GM21528 (cell line): ENCODE results near the gene IFIT2.
A peak's percentile ranks its signal among the peaks of the same experiment; 100 is the strongest.
"Not testable (repeated sequence)": the region's sequence is repeated elsewhere in the genome, so short reads cannot be mapped to it uniquely, and the experiment has no call there.

ENCODE experiments used
- ATAC-seq: cut with Tn5 transposase; IDR thresholded peaks from one replicate; pipeline ENCODE4 v1.9.1; 2021; ENCODE audit warnings: mild to moderate bottlenecking, moderate library complexity; ENCODE audit not compliant: unreplicated experiment, low FRiP score

Gene IFIT2

GRCh38 chr10:89278900-89279392 lies 22.9 kb upstream of the IFIT2 start:
- no peak for ATAC-seq

- ATAC-seq, result no peak
Measured at GRCh38 chr10:89279421-89279869, 22.4 kb upstream of the IFIT2 start.

- no peak for ATAC-seq
Measured at GRCh38 chr10:89280508-89280907, 21.3 kb upstream of the IFIT2 start.

- ATAC-seq, result no peak
Measured at GRCh38 chr10:89281606-89282395, 20.0 kb upstream of the IFIT2 start.

- no peak for ATAC-seq
Measured at GRCh38 chr10:89283025-89283935, 18.6 kb upstream of the IFIT2 start.

GRCh38 chr10:89283936-89284475 lies 17.8 kb upstream of the IFIT2 start:
- no peak for ATAC-seq

GRCh38 chr10:89284711-89285110 lies 17.1 kb upstream of the IFIT2 start:
- not testable (repeated sequence) for ATAC-seq

- not testable (repeated sequence) for ATAC-seq
Measured at GRCh38 chr10:89285303-89285702, 16.5 kb upstream of the IFIT2 start.

GRCh38 chr10:89294721-89295239 lies 7.1 kb upstream of the IFIT2 start:
- ATAC-seq, result no peak

- ATAC-seq, result no peak
Measured at GRCh38 chr10:89295597-89295996, 6.2 kb upstream of the IFIT2 start.

GRCh38 chr10:89296220-89296648 lies 5.6 kb upstream of the IFIT2 start:
- ATAC-seq, result no peak

- no peak for ATAC-seq
Measured at GRCh38 chr10:89297356-89297755, 4.5 kb upstream of the IFIT2 start.

- ATAC-seq, result no peak
Measured at GRCh38 chr10:89297791-89298190, 4.1 kb upstream of the IFIT2 start.

- no peak for ATAC-seq
Measured at GRCh38 chr10:89299031-89299430, 2.8 kb upstream of the IFIT2 start.

- ATAC-seq, result peak; percentile 22
Measured at GRCh38 chr10:89301232-89301631, 614 bp upstream of the IFIT2 start.

GRCh38 chr10:89302625-89303024 lies 779 bp downstream of the IFIT2 start:
- ATAC-seq, result no peak

- no peak for ATAC-seq
Measured at GRCh38 chr10:89303161-89303560, 1.3 kb downstream of the IFIT2 start.

- ATAC-seq, result no peak
Measured at GRCh38 chr10:89304026-89304425, 2.2 kb downstream of the IFIT2 start.

GRCh38 chr10:89304446-89304845 lies 2.6 kb downstream of the IFIT2 start:
- ATAC-seq, result no peak

GRCh38 chr10:89304925-89305324 lies 3.1 kb downstream of the IFIT2 start:
- ATAC-seq, result no peak
